Measurements from ENCODE around the gene SALL1.

GRCh38 chr16:51129105-51129504 is 22.0 kb downstream of the SALL1 start:
- no peak for TF ChIP-seq CTCF (IDR thresholded peaks at IDR 0.05 in 2 of 3, conservative IDR thresholded peaks at IDR 0.05 in 1 of 3; ENCODE audit: borderline replicate concordance in 1 of 3, insufficient read depth in 1 of 3, low read depth in 2 of 3, low read length in 2 of 3)
- no peak for TF ChIP-seq POLR2AphosphoS5 (IDR thresholded peaks at IDR 0.05; ENCODE audit: low read depth, low read length)
- no peak for TF ChIP-seq EZH2 (IDR thresholded peaks at IDR 0.05)
- TF ChIP-seq, protein P1, sequence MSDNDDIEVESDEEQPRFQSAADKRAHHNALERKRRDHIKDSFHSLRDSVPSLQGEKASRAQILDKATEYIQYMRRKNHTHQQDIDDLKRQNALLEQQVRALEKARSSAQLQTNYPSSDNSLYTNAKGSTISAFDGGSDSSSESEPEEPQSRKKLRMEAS (IDR thresholded peaks at IDR 0.05), result no peak
- TF ChIP-seq RAD21 (IDR thresholded peaks at IDR 0.05; ENCODE audit: low read depth), result no peak
- no peak for TF ChIP-seq POLR2A (IDR thresholded peaks at IDR 0.05; ENCODE audit: borderline replicate concordance, extremely low read depth, insufficient read depth, insufficient read length)
- no peak for TF ChIP-seq EZH2phosphoT487 (IDR thresholded peaks at IDR 0.05; ENCODE audit: borderline replicate concordance)
